ENCODE results near the gene TSSK6. TPM values are rescaled to one million over a fixed set of nuclear protein-coding genes. Genes with fewer than 3 reads are reported as not detected.

The TSSK6 gene
- total and polyA plus RNA-seq, 8 donors = 0.69 to 2.5 (median 1.5) TPM

GRCh38 chr19:19532806-19533701 lies 17.7 kb upstream of the TSSK6 start:
- no peaks in the 10 kb centered on the region for H3K27me3 ChIP-seq
- DNase-seq (no peak), FAIRE-seq (no peak), ATAC-seq (no peak)
- TF ChIP-seq CTCF (IDR thresholded peaks at IDR 0.05) = no peak
- H3K4me3 ChIP-seq = no peak overlapping the region
- H3K9me3 ChIP-seq = no peaks in the 10 kb centered on the region
- no peak overlapping the region for H3K27ac ChIP-seq
- H3K36me3 ChIP-seq = peaks cover 0 to under 1% (median 0%) of the 10 kb centered on the region in 3 donors
- WGBS, 2 donors = 67 to 78% methylated on average over 14 of the region's 14 CpGs
- intact Hi-C loops (cut with DNase I) = loop anchor here in 2 of 3 donors (5.0 to 10.0 kb wide), 3 partner anchors 109 to 422 kb away; partner anchors contain the start of gene GMIP (in 1 of the 2)
- peaks cover 0 to 1% (median 0%) of the 10 kb centered on the region in 3 donors for H3K4me1 ChIP-seq

- WGBS, 2 donors = 21% methylated on average over 48 of the region's 48 CpGs
- ATAC-seq (peak; percentile 86 to 90 (median 88)), DNase-seq (peak; percentile 63 to 98 (median 84)), FAIRE-seq (no peak)
- no peak overlapping the region for H3K4me3 ChIP-seq
- no peaks in the 10 kb centered on the region for H3K9me3 ChIP-seq
- H3K27me3 ChIP-seq = no peaks in the 10 kb centered on the region
- TF ChIP-seq CTCF (IDR thresholded peaks at IDR 0.05) = peak; percentile 89 to 94 (median 92)
- H3K36me3 ChIP-seq = peaks cover 0 to 8% (median 0%) of the 10 kb centered on the region in 3 donors
- H3K27ac ChIP-seq = no peak overlapping the region
- intact Hi-C loops (cut with DNase I) = loop anchor here in 2 of 3 donors (5.0 to 10.0 kb wide), 3 partner anchors 110 to 423 kb away; partner anchors contain the start of gene GMIP (in 1 of the 2)
- no peaks in the 10 kb centered on the region for H3K4me1 ChIP-seq
These were observed 16.8 kb upstream of the TSSK6 start for GRCh38 chr19:19531951-19532805.

- no peaks in the 10 kb centered on the region for H3K9me3 ChIP-seq
- WGBS, 2 donors = 76 to 83% methylated on average over 4 of the region's 4 CpGs
- ATAC-seq (no peak), FAIRE-seq (no peak), DNase-seq (no peak)
- intact Hi-C loops (cut with DNase I) = loop anchor here in 2 of 3 donors (5.0 to 10.0 kb wide), 3 partner anchors 111 to 424 kb away; partner anchors contain the start of gene GMIP (in 1 of the 2)
- H3K27me3 ChIP-seq = no peaks in the 10 kb centered on the region
- peaks cover 0 to 8% (median 0%) of the 10 kb centered on the region in 3 donors for H3K36me3 ChIP-seq
- H3K4me3 ChIP-seq = no peak overlapping the region
- no peaks in the 10 kb centered on the region for H3K4me1 ChIP-seq
- no peak overlapping the region for H3K27ac ChIP-seq
- TF ChIP-seq CTCF (IDR thresholded peaks at IDR 0.05) = no peak
These were observed 15.5 kb upstream of the TSSK6 start for GRCh38 chr19:19530889-19531288.

GRCh38 chr19:19530423-19530804 lies 15.1 kb upstream of the TSSK6 start:
- ATAC-seq = no peak
- Histone ChIP-seq H3K4me3 (no peak overlapping the region), H3K27ac (no peak overlapping the region), H3K36me3 (peaks cover 0 to 8% (median 0%) of the 10 kb centered on the region in 3 donors), H3K4me1 (no peaks in the 10 kb centered on the region), H3K27me3 (no peaks in the 10 kb centered on the region), H3K9me3 (no peaks in the 10 kb centered on the region)
- 58 to 60% methylated on average over 9 of the region's 9 CpGs for WGBS, 2 donors
- no peak for TF ChIP-seq CTCF (IDR thresholded peaks at IDR 0.05)
- intact Hi-C loops (cut with DNase I) = loop anchor here in 2 of 3 donors (5.0 to 10.0 kb wide), 3 partner anchors 112 to 424 kb away; partner anchors contain the start of gene GMIP (in 1 of the 2)
- no peak for FAIRE-seq
- DNase-seq = no peak

Measured in pancreas (tissue), 10 donors.